ENCODE results near the gene MAST4.

Gene MAST4

GRCh38 chr5:66969963-66970362, 373.8 kb downstream of the MAST4 start:
- no peak for DNase-seq

DNA sequence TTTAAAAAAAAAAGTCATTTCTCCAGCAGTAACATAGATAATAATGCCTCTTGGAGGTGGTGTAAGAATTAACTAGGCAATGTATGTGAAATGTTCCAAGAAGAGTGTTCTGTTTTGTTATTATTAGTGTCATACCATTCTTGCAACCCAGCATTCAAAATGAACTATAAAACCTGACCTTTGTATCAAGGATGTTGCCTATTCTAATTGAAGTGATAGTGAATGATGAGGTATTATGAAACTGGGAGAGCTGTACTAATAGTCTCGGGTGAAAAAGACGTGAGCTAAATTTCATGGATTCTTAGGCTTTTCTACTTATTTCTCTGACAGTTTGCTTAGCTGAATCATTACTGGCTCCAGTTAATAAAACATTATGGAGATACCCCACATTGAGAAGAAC, 375.8 kb downstream of the MAST4 start:
- no peak for DNase-seq

DNA sequence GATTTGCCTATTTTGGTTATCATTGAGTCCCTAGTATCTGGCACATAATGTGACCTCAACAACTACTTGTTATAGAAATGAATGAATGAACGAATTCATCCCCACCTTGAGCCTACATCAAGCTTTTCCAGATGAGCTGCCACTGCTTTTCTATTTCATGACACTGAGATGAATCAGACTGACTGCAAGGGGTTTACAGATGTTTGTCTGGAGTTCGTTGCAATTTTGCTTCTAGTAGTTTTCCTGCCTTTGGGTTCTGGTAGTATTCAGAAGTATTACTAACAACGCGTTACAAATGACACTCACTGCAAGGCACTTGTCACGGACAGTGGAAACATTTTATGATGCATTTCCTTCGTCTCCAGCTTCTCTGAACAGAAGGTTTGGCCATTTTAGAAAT, 378.1 kb downstream of the MAST4 start:
- no peak for DNase-seq

- no peak for DNase-seq
Observed at GRCh38 chr5:66976108-66976507, 379.9 kb downstream of the MAST4 start.

DNA sequence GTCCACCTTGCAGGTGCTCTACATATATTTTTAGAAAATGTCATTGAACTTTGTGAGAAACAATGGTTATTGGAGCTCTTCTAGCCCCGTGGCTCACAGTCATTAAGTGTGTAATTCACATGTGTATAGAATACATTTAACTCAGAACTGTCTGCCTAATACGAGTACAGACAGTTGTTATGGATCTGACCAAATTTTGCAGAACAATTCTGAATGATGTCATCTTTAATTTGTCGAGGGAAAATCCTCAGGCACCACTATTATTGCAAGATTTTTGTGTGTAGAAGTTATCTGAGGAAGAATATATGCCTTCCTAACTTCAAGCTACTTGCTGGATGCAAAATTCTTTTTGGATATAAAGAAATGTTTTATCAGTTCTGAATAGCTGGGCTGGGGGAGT, 383.5 kb downstream of the MAST4 start:
- DNase-seq: no peak

DNA sequence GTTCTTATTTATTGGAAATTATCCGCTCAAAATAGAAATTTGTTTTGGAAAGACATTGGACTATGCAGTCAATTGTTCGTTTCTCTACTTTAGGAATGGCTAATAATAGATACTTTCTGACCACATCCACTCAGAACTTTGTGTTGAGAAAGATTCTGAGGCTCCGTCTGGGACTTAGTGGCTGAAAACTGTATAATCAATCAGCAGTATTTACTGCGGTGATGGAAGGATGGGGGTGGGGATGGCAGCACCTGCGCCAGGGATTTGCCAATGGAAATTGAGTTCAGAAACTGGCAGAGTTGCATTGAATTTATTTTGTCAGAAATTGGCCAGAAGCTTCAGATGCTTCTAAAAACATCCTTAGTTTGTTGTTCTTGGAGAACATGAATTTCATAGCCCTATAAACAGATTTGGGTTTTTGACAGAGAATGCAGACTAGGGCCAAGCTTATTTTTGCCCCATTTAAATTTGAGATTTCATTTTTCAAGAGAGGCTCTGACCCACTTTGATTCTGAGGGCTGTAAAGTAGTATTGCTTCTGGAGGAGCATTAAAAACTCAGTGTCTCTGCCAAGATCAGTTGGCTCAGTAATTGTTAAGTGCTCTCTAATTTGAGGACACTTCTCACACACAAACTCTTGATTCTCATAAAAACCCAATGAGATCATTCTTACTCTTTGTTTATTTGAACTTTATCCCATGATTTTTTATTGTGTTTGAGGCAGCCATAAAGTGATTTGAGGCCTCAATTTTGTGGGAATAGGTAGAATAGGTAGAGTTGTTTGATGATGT, 385.3 kb downstream of the MAST4 start:
- DNase-seq: no peak

DNA sequence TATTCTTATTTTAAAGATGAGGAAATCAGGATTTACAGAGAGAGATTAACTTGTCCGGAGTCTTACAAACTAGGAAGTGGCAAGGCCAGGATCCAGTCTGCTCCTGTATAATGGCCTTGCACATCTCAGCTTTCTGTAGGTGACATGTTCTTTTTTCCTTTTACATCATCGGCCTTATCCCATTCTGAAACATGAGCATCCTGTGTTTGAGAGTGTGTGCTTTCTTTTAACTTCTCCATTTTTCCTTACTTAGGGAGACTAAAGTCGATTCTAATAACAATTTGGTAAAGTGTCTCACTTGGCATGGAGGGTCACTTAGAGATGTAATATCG, 385.8 kb downstream of the MAST4 start:
- no peak for DNase-seq

GRCh38 chr5:66982470-66982869, 386.3 kb downstream of the MAST4 start:
- DNase-seq: no peak

- DNase-seq: no peak
Observed at GRCh38 chr5:66985417-66985816, 389.2 kb downstream of the MAST4 start.

- no peak for DNase-seq
Observed at GRCh38 chr5:66986009-66986408, 389.8 kb downstream of the MAST4 start.

- no peak for DNase-seq
Observed at GRCh38 chr5:66986534-66986933, 390.3 kb downstream of the MAST4 start.

- DNase-seq: no peak
Observed at GRCh38 chr5:66987126-66987525, 390.9 kb downstream of the MAST4 start.

DNA sequence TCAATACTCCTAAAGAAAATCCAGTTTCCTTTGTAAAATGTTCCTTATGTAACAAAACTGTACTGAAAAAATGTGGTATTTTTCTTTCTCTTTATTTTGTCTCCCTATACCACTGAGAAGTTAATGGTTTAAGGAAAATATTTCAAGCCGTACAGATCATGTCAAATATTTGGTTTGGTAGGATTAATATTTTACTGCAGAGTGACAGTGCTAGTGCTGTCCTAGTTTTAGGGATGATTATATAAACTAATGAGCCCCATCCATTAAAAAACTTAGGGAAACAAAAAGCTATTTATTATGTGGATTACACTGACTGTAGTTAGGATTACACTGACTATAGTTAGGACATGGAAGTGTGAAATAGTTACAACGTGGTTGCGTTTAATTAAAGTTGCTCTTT, 391.3 kb downstream of the MAST4 start:
- DNase-seq: no peak

- DNase-seq: peak; percentile 45
Observed at GRCh38 chr5:66987949-66988838, 392.0 kb downstream of the MAST4 start.

- no peak for DNase-seq
Observed at GRCh38 chr5:66989286-66989685, 393.1 kb downstream of the MAST4 start.

DNA sequence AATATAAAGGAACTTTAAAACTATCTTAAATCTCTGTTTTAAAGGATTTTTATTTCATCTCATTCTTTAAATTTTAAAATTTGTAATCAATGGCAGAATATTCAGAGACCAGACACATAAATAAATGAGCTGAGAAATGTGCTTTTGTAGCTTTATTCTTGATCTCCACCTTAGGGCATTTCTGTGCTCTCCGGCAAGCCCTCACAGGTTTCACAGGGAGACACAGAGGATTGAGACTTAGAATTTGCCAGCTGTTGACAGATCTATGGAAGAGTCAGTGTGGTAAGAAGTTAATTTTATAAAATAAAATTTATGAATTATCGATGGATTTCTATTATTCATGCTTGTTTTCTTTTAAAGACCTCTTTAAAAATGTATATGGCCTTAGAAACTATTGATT, 393.6 kb downstream of the MAST4 start:
- DNase-seq: no peak

DNA sequence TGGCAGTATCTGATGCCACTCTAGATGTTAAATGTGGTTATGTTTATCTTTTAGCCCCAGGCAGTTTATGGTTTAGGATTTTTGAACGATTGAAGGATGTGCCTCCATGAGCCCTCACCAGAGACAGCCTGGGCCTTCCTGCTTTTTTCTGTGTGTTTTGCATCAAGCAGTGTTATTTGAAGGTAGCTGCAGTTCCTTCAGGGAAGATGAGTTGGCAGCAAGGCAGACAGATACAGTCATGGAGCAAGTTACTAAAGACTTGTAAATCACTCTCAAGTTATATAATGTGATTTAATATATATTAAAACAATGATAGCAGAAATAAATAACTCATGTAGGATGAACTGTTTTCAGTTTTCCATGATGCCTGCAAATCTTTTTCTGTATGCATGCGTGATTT, 395.6 kb downstream of the MAST4 start:
- no peak for DNase-seq

- no peak for DNase-seq
Observed at GRCh38 chr5:66992547-66992946, 396.4 kb downstream of the MAST4 start.

- DNase-seq: no peak
Observed at GRCh38 chr5:66993448-66993847, 397.3 kb downstream of the MAST4 start.

DNA sequence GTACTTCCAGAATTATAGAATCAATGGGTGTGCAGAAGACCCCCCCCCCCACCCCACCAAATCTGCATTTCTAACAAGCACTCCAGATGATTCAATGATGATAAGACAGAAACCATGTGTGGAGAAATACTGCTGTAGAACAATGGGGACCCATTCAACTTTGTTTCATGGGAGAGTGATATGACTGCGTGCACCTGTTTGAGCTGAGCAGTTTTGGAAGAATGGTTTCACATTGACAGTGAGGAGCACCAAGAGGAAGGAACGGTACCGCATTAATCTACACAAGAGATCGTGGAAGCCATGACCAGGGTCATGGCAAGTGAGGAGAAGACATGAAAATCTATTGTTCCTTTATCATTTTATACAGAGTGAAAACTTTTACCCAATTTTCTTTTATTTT, 397.7 kb downstream of the MAST4 start:
- no peak for DNase-seq

DNA sequence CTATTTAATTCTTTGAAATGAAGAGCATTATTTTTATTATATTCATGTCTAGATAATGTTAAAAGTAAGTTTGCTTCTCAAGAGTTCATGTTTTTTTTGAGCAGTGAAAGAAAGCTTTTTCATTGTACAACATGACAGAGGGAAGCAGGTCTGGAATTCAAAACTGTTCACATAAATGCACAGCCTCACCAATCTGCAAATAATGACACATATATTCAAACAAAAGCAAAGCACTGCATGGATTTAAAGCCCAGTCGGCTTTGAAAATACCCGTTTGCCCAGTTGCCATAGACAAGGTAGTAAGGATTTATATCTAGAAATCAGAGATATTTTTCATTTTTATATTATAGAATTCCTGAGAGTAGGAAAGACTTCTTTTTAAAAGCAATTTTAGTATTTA, 398.6 kb downstream of the MAST4 start:
- DNase-seq: no peak

- no peak for DNase-seq
Observed at GRCh38 chr5:67000794-67001475, 404.7 kb downstream of the MAST4 start.

- no peak for DNase-seq
Observed at GRCh38 chr5:67002832-67003684, 406.9 kb downstream of the MAST4 start.

Measured in NCI-H1694 treated with DMSO at 0.1 percent for 48 hours (cell line).